ENCODE data around the gene UCK2. TPM values are rescaled to one million over a fixed set of nuclear protein-coding genes. Genes with fewer than 3 reads are reported as not detected.

UCK2 gene
- total RNA-seq, 1 experiment from 2014 or later = 91.2 TPM

DNA sequence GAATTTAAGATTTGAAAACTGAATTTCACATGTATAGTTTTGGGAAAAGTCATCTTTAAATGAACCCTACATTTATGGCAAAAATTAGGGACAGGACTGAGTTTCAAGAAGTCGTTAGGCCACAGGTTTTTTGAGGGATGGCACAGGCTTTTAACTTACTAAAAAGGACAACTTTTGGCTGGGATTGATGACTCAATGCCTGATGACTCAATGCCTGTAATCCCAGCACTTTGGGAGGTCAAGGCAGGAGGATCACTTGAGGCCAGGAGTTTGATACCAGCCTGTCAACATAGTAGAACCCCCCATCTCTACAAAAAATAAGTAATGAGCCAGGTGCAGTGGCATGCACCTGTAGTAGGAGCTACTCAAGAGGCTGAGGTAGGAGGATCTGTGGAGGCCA is 15.9 kb downstream of the UCK2 start:
- peaks cover 27% of the 10 kb centered on the region for H3K4me1 ChIP-seq (ENCODE audit: control insufficient read depth, insufficient read depth, low read length)
- H3K4me3 ChIP-seq (ENCODE audit: low read depth in 2 of 2, low read length in 2 of 2) = no peak overlapping the region
- intact Hi-C loops (cut with micrococcal nuclease; ENCODE audit: unreplicated experiment) = no loop called here
- BruUV-seq (replicated peaks) = TSS peak; percentile 5
- POLR2A ChIA-PET = no interaction called here
- in situ Hi-C loops (cut with HindIII; ENCODE audit: low pct_unique_long_range_greater_than_20kb, low sequenced_read_pairs) = no loop called here
- CTCF ChIA-PET = no interaction called here
- no peaks in the 10 kb centered on the region for H3K9me3 ChIP-seq (ENCODE audit: control insufficient read depth, insufficient read depth, low read depth, low read length)
- TF ChIP-seq, protein P1, sequence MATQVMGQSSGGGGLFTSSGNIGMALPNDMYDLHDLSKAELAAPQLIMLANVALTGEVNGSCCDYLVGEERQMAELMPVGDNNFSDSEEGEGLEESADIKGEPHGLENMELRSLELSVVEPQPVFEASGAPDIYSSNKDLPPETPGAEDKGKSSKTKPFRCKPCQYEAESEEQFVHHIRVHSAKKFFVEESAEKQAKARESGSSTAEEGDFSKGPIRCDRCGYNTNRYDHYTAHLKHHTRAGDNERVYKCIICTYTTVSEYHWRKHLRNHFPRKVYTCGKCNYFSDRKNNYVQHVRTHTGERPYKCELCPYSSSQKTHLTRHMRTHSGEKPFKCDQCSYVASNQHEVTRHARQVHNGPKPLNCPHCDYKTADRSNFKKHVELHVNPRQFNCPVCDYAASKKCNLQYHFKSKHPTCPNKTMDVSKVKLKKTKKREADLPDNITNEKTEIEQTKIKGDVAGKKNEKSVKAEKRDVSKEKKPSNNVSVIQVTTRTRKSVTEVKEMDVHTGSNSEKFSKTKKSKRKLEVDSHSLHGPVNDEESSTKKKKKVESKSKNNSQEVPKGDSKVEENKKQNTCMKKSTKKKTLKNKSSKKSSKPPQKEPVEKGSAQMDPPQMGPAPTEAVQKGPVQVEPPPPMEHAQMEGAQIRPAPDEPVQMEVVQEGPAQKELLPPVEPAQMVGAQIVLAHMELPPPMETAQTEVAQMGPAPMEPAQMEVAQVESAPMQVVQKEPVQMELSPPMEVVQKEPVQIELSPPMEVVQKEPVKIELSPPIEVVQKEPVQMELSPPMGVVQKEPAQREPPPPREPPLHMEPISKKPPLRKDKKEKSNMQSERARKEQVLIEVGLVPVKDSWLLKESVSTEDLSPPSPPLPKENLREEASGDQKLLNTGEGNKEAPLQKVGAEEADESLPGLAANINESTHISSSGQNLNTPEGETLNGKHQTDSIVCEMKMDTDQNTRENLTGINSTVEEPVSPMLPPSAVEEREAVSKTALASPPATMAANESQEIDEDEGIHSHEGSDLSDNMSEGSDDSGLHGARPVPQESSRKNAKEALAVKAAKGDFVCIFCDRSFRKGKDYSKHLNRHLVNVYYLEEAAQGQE (IDR thresholded peaks at IDR 0.05; ENCODE audit: insufficient read depth in 1 of 2, low read depth in 2 of 2, low read length in 1 of 2) = no peak
- no peak for TF ChIP-seq TCF7L2 (IDR thresholded peaks at IDR 0.05; ENCODE audit: low read depth, low read length)
- TF ChIP-seq, protein P2, sequence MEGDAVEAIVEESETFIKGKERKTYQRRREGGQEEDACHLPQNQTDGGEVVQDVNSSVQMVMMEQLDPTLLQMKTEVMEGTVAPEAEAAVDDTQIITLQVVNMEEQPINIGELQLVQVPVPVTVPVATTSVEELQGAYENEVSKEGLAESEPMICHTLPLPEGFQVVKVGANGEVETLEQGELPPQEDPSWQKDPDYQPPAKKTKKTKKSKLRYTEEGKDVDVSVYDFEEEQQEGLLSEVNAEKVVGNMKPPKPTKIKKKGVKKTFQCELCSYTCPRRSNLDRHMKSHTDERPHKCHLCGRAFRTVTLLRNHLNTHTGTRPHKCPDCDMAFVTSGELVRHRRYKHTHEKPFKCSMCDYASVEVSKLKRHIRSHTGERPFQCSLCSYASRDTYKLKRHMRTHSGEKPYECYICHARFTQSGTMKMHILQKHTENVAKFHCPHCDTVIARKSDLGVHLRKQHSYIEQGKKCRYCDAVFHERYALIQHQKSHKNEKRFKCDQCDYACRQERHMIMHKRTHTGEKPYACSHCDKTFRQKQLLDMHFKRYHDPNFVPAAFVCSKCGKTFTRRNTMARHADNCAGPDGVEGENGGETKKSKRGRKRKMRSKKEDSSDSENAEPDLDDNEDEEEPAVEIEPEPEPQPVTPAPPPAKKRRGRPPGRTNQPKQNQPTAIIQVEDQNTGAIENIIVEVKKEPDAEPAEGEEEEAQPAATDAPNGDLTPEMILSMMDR (IDR thresholded peaks at IDR 0.05) = no peak
- no peak for TF ChIP-seq POLR2AphosphoS5 (IDR thresholded peaks at IDR 0.05; ENCODE audit: low read depth, low read length)
- TF ChIP-seq SIN3A (IDR thresholded peaks at IDR 0.05; ENCODE audit: borderline replicate concordance, insufficient read depth, low read depth, low read length) = no peak
- no peaks in the 10 kb centered on the region for H3K27me3 ChIP-seq (ENCODE audit: control insufficient read depth, insufficient read depth, low read length)
- ATAC-seq (no peak), DNase-seq (ENCODE audit: low read depth, low spot score) (no peak)
- no peak overlapping the region for H3K27ac ChIP-seq (ENCODE audit: low read length)
- no peaks in the 10 kb centered on the region for H3K36me3 ChIP-seq (ENCODE audit: control insufficient read depth, insufficient read depth, low read length)

DNA sequence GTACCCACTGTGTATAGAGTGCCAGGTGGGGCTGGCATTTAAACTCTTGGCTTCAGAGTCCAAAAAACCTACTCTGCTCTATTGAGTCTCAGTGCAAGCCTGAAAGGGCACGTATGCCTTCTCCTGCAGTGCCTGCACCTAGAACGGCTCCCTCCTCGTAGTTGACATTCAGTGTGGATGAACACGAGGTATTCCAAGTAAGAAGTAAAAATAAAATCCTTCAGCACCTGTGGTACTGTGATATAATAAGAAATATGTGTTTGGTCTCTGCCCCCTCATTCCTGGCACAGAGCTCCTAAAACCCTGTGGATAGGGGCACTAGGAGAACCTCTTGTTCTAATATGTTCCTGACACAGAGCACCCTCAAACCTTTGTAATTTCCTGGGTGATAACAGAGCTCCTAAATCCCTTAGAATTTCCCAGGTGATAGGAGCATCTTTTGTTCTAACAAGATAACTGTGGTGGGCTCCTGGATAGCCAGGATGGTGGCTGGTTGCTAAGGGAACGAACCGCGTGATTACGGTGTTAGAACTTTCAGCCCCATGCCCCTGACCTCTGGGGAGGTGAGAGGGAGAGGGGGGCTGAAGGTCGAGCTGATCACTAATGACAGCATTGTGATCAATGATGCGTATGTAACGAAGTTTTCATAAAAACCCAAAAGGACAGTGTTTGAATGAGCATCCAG is 16.8 kb downstream of the UCK2 start:
- CTCF ChIA-PET = no interaction called here
- H3K4me1 ChIP-seq (ENCODE audit: control insufficient read depth, insufficient read depth, low read length) = peaks cover 29% of the 10 kb centered on the region
- H3K4me3 ChIP-seq (ENCODE audit: low read depth in 2 of 2, low read length in 2 of 2) = no peak overlapping the region
- in situ Hi-C loops (cut with HindIII; ENCODE audit: low pct_unique_long_range_greater_than_20kb, low sequenced_read_pairs) (no loop called here), intact Hi-C loops (cut with micrococcal nuclease; ENCODE audit: unreplicated experiment) (no loop called here)
- no TSS peak for BruUV-seq (replicated peaks)
- H3K9me3 ChIP-seq (ENCODE audit: control insufficient read depth, insufficient read depth, low read depth, low read length) = no peaks in the 10 kb centered on the region
- no peak overlapping the region for H3K27ac ChIP-seq (ENCODE audit: low read length)
- TF ChIP-seq, protein P1 (IDR thresholded peaks at IDR 0.05; ENCODE audit: insufficient read depth in 1 of 2, low read depth in 2 of 2, low read length in 1 of 2) = no peak
- TF ChIP-seq TCF7L2 (IDR thresholded peaks at IDR 0.05; ENCODE audit: low read depth, low read length) = no peak
- TF ChIP-seq, protein P2 (IDR thresholded peaks at IDR 0.05) = no peak
- no peak for TF ChIP-seq SIN3A (IDR thresholded peaks at IDR 0.05; ENCODE audit: borderline replicate concordance, insufficient read depth, low read depth, low read length)
- TF ChIP-seq POLR2AphosphoS5 (IDR thresholded peaks at IDR 0.05; ENCODE audit: low read depth, low read length) = no peak
- H3K36me3 ChIP-seq (ENCODE audit: control insufficient read depth, insufficient read depth, low read length) = no peaks in the 10 kb centered on the region
- ATAC-seq (no peak), DNase-seq (ENCODE audit: low read depth, low spot score) (no peak)
- POLR2A ChIA-PET = interaction anchor here (0.8 kb wide), 1 partner anchor 11 kb away, joined by 3 read pairs; no protein-coding TSS in a partner anchor
- H3K27me3 ChIP-seq (ENCODE audit: control insufficient read depth, insufficient read depth, low read length) = no peaks in the 10 kb centered on the region
